ENCODE measurements around the gene G6PD. TPM values are rescaled to one million over a fixed set of nuclear protein-coding genes. Genes with fewer than 3 reads are reported as not detected.

G6PD gene
- total RNA-seq, 4 donors from 2014 or later, result 47.2 to 288 (median 158) TPM

GRCh38 chrX:154529206-154529612 is 17.4 kb downstream of the G6PD start:
- H3K27me3 ChIP-seq, result no peaks in the 10 kb centered on the region
- TF ChIP-seq CTCF (IDR thresholded peaks at IDR 0.05) (no peak), POLR2A (IDR thresholded peaks at IDR 0.05) (no peak)
- no peak overlapping the region for H3K4me3 ChIP-seq (replicated peaks in 1 of 3)
- peak in 1 of 2 donors; percentile 5 for DNase-seq
- H3K9me3 ChIP-seq, result no peaks in the 10 kb centered on the region
- H3K4me1 ChIP-seq, result peaks cover 0 to 15% of the 10 kb centered on the region in 2 donors
- WGBS, 2 donors, result 86 to 91% methylated on average over 5 to 6 of the region's 6 CpGs
- intact Hi-C loops (cut with DNase I), result no loop called here
- H3K27ac ChIP-seq, result no peak overlapping the region
- H3K36me3 ChIP-seq, result peaks cover 0 to 7% of the 10 kb centered on the region in 2 donors

- intact Hi-C loops (cut with DNase I), result no loop called here
- H3K27ac ChIP-seq, result peak overlapping the region; percentile 8 to 88 (median 63)
- H3K9me3 ChIP-seq, result no peaks in the 10 kb centered on the region
- H3K27me3 ChIP-seq, result no peaks in the 10 kb centered on the region
- peak; percentile 92 to 94 for DNase-seq
- 1 to 2% methylated on average over 6 to 11 of the region's 15 CpGs for WGBS, 2 donors
- no peak overlapping the region for H3K4me3 ChIP-seq (replicated peaks in 1 of 3)
- TF ChIP-seq CTCF (IDR thresholded peaks at IDR 0.05), result peak in 4 of 6 experiments; percentile 39 to 58 (median 51)
- peak in 1 of 2 donors; percentile 47 for TF ChIP-seq POLR2A (IDR thresholded peaks at IDR 0.05)
- H3K4me1 ChIP-seq, result peaks cover 0 to 15% of the 10 kb centered on the region in 2 donors
- no peaks in the 10 kb centered on the region for H3K36me3 ChIP-seq
Observed at GRCh38 chrX:154526901-154527675, 19.6 kb downstream of the G6PD start.

GRCh38 chrX:154525606-154526490 is 20.8 kb downstream of the G6PD start:
- TF ChIP-seq CTCF (IDR thresholded peaks at IDR 0.05) (no peak), POLR2A (IDR thresholded peaks at IDR 0.05) (no peak)
- no peak for DNase-seq
- no peaks in the 10 kb centered on the region for H3K36me3 ChIP-seq
- H3K27ac ChIP-seq, result peak overlapping the region; percentile 54 to 88 (median 63)
- peaks cover 0 to 11% of the 10 kb centered on the region in 2 donors for H3K4me1 ChIP-seq
- no peak overlapping the region for H3K4me3 ChIP-seq (replicated peaks in 1 of 3)
- no peaks in the 10 kb centered on the region for H3K27me3 ChIP-seq
- WGBS, 2 donors, result 69 to 71% methylated on average over 14 of the region's 14 CpGs
- intact Hi-C loops (cut with DNase I), result no loop called here
- no peaks in the 10 kb centered on the region for H3K9me3 ChIP-seq

DNA sequence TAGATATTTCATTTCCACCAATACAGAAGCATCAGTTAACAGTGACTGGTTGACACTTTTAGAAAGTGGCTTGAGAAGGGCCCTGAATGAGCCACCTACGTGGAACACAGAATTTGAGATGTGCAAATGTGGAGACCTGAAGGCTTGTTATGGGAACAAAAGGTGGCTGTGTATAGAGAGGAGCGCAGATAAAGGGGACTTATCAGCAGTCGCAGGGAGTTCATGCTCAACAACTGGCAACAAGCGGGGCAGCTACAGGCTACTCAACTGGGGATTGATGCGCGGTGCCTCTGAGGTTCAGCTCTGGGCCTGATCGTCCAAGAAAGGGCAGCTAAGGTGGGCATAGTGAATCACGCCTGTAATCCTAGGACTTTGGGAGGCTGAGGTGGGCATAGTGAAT is 27.3 kb downstream of the G6PD start:
- 85 to 89% methylated on average over 5 to 7 of the region's 8 CpGs for WGBS, 2 donors
- no peaks in the 10 kb centered on the region for H3K27me3 ChIP-seq
- TF ChIP-seq POLR2A (IDR thresholded peaks at IDR 0.05) (no peak), CTCF (IDR thresholded peaks at IDR 0.05) (no peak)
- no peaks in the 10 kb centered on the region for H3K9me3 ChIP-seq
- no peaks in the 10 kb centered on the region for H3K36me3 ChIP-seq
- no peak overlapping the region for H3K4me3 ChIP-seq (replicated peaks in 1 of 3)
- H3K4me1 ChIP-seq, result peaks cover 5 to 10% of the 10 kb centered on the region in 2 donors
- intact Hi-C loops (cut with DNase I), result no loop called here
- H3K27ac ChIP-seq, result no peak overlapping the region
- DNase-seq, result no peak

All from thyroid gland (tissue), 4 donors.